Measurements from ENCODE around the gene CFAP410. TPM values are rescaled to one million over a fixed set of nuclear protein-coding genes. Genes with fewer than 3 reads are reported as not detected.

CFAP410 gene
- total and polyA plus RNA-seq, 2 donors (not counting 1 experiment from before 2014, with no cell fraction given) = 69.2 to 98.8 TPM

- Histone ChIP-seq H3K4me3 (ENCODE audit: control extremely low read depth in 1 of 5, extremely low read depth in 1 of 5, insufficient read depth in 1 of 5, low read depth in 2 of 5, low read length in 4 of 5) (peak overlapping the region in 1 of 5 experiments; percentile 5), H3K27me3 (replicated peaks in 1 of 4; ENCODE audit: control extremely low read depth in 1 of 4, control insufficient read depth in 3 of 4, insufficient read depth in 4 of 4, low read length in 3 of 4) (no peaks in the 10 kb centered on the region), H3K9me3 (ENCODE audit: control extremely low read depth in 1 of 3, control insufficient read depth in 2 of 3, insufficient read depth in 1 of 3, low read length in 2 of 3) (peaks cover 0 to 3% (median 0%) of the 10 kb centered on the region in 3 donors), H3K79me2 (ENCODE audit: control insufficient read depth, insufficient read depth, low read length) (no peaks in the 10 kb centered on the region), H4K20me1 (ENCODE audit: control insufficient read depth, insufficient read depth, low read length, poor library complexity, severe bottlenecking) (no peaks in the 10 kb centered on the region), H3K9ac (ENCODE audit: low read length) (no peak overlapping the region), H3K4me1 (ENCODE audit: control insufficient read depth in 2 of 2, insufficient read depth in 2 of 2, low read length in 2 of 2) (peaks cover 39 to 53% of the 10 kb centered on the region in 2 donors), H3K4me2 (replicated peaks; ENCODE audit: low read depth, low read length, poor library complexity, severe bottlenecking) (peak overlapping the region; percentile 57), H3K36me3 (replicated peaks in 1 of 2; ENCODE audit: control extremely low read depth in 1 of 2, control insufficient read depth in 1 of 2, extremely low read depth in 1 of 2, insufficient read depth in 2 of 2, low read length in 1 of 2) (no peaks in the 10 kb centered on the region), H3K27ac (ENCODE audit: low read length in 2 of 2) (peak overlapping the region in 1 of 2 donors; percentile 12), H2AFZ (ENCODE audit: insufficient read depth, low read depth, low read length, poor library complexity, severe bottlenecking) (no peak overlapping the region)
- no peak for TF ChIP-seq EZH2 (IDR thresholded peaks at IDR 0.05; ENCODE audit: borderline replicate concordance, insufficient read depth, low read depth, low read length, poor library complexity, severe bottlenecking)
- no peak for TF ChIP-seq CTCF (IDR thresholded peaks at IDR 0.05)
- H3K27ac Mint-ChIP-seq = no peak overlapping the region
- peaks cover 45% of the 10 kb centered on the region for H3K4me1 Mint-ChIP-seq
- H3K4me3 Mint-ChIP-seq = no peak overlapping the region
- ATAC-seq (ENCODE audit: low read depth) (no peak), DNase-seq (no peak)
- WGBS (ENCODE audit: insufficient coverage) = 68% methylated on average over 33 of the region's 33 CpGs
- intact Hi-C loops (cut with micrococcal nuclease) = no loop called here
- H3K27me3 Mint-ChIP-seq = no peaks in the 10 kb centered on the region
- POLR2A ChIA-PET = no interaction called here
- CTCF ChIA-PET = interaction anchor here (1.5 kb wide), 1 partner anchor 10 kb away, joined by 10 read pairs; no protein-coding TSS in a partner anchor
- H3K9me3 Mint-ChIP-seq (ENCODE audit: insufficient read depth) = no peaks in the 10 kb centered on the region
These were observed 45.5 kb downstream of the CFAP410 start for GRCh38 chr21:44293551-44294231.

GRCh38 chr21:44292812-44293195 lies 46.4 kb downstream of the CFAP410 start:
- Histone ChIP-seq H3K27me3 (replicated peaks in 1 of 4; ENCODE audit: control extremely low read depth in 1 of 4, control insufficient read depth in 3 of 4, insufficient read depth in 4 of 4, low read length in 3 of 4) (no peaks in the 10 kb centered on the region), H3K9me3 (ENCODE audit: control extremely low read depth in 1 of 3, control insufficient read depth in 2 of 3, insufficient read depth in 1 of 3, low read length in 2 of 3) (peaks cover 0 to 3% (median 0%) of the 10 kb centered on the region in 3 donors), H3K36me3 (replicated peaks in 1 of 2; ENCODE audit: control extremely low read depth in 1 of 2, control insufficient read depth in 1 of 2, extremely low read depth in 1 of 2, insufficient read depth in 2 of 2, low read length in 1 of 2) (no peaks in the 10 kb centered on the region), H4K20me1 (ENCODE audit: control insufficient read depth, insufficient read depth, low read length, poor library complexity, severe bottlenecking) (no peaks in the 10 kb centered on the region), H3K4me3 (ENCODE audit: control extremely low read depth in 1 of 5, extremely low read depth in 1 of 5, insufficient read depth in 1 of 5, low read depth in 2 of 5, low read length in 4 of 5) (no peak overlapping the region), H3K27ac (ENCODE audit: low read length in 2 of 2) (no peak overlapping the region), H3K79me2 (ENCODE audit: control insufficient read depth, insufficient read depth, low read length) (no peaks in the 10 kb centered on the region), H3K4me2 (replicated peaks; ENCODE audit: low read depth, low read length, poor library complexity, severe bottlenecking) (no peak overlapping the region), H3K4me1 (ENCODE audit: control insufficient read depth in 2 of 2, insufficient read depth in 2 of 2, low read length in 2 of 2) (peaks cover 30 to 44% of the 10 kb centered on the region in 2 donors), H3K9ac (ENCODE audit: low read length) (no peak overlapping the region), H2AFZ (ENCODE audit: insufficient read depth, low read depth, low read length, poor library complexity, severe bottlenecking) (no peak overlapping the region)
- Mint-ChIP-seq H3K27me3 (no peaks in the 10 kb centered on the region), H3K27ac (no peak overlapping the region), H3K4me3 (peak overlapping the region; percentile 13), H3K4me1 (peaks cover 36% of the 10 kb centered on the region), H3K9me3 (ENCODE audit: insufficient read depth) (no peaks in the 10 kb centered on the region)
- ChIA-PET CTCF (no interaction called here), POLR2A (no interaction called here)
- ATAC-seq (ENCODE audit: low read depth) (no peak), DNase-seq (no peak)
- 93% methylated on average over 11 of the region's 15 CpGs for WGBS (ENCODE audit: insufficient coverage)
- intact Hi-C loops (cut with micrococcal nuclease) = no loop called here
- TF ChIP-seq CTCF (IDR thresholded peaks at IDR 0.05) (no peak), EZH2 (IDR thresholded peaks at IDR 0.05; ENCODE audit: borderline replicate concordance, insufficient read depth, low read depth, low read length, poor library complexity, severe bottlenecking) (no peak)

All from B cell (primary cell).